Suppressor macrophage treated with lipopolysaccharide for 1 hour (primary cell): ENCODE results near the gene SLC18B1.

Experiments used
- DNase-seq, 3 donors: peaks; one replicate each; pipeline ENCODE4 v3.0.0-alpha.2; 2020 to 2022

The SLC18B1 gene

DNA sequence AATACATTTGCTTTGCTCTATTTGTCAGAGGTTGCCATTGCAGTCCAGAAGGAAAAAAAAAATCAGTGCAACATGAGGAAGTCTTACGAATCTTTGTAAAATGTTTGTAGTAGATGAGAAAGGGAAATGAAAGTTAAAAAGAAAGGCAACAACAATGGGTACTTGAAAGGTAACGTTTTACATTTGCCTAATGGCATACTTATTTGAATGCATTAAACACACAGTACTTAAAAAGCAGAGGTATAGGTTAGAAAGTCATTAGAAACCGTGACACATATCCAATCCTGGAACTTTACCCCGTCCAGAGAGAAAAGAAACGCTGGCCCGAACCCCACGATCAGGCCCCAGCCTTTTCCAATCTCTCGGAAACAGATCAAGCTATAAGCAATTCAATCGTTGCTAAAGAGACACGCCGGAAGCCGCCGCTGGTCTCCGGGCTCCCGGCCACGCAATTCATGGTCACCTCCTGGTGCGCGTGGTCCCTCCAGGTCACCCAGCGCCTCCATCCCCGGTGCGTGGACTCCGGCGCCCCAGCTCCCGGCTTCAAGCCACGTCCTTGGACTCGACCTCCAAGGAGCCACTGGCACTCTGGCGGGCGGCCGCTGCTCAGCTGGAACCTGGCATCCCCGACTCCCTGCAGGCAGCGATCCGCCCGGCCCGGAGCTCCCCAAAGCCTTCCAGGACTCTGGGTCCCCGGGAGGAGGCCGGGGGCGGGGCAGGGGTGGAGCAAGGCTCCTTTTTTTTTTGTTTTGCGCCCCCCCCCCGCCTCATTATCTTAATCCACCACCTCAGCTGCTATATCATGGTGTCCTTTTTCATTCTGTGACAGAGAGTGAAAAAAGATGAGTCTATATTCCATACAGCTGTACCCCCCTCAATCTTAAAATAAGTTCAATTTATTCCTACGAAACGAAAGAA is at the start of gene SLC18B1:
SLC18B1 (minus strand) TSS at position 687 of the 918 bp plus-strand sequence; CDS start at position 506, 181 bp downstream.
- DNase-seq: peak; percentile 59 to 70 (median 69)

DNA sequence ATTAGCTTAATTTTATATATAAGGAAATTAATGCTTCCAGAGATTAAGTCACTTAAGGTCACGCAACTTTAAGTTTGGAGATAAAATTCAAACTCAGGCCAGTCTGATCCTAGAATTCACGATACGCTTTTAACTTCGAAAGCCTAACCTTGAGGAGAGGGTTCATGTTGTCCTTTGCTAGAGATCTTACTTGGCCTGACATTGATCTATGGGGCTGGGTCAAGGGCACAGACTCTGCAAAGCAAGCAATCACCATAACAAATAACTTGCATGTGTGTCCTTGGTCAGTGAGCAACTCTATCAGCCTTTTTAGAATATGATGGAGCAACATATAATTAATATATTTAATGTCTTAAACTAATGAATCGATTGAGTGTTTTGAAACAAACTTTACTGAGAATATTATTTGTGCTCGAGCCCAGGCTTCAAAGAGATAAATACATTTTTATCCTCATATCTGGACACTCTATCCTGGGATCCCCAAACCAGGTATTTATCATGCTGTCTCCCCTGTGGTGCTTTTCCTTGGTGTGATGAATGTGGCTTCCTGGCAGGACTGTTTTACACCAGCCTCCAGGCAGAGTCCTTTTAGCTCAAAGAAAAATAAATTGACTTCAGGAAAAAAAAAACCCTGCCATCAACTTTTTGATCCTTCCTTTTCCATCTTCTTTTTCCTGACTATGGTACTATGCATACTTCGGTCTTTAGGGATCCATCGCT is 45.0 kb upstream of the SLC18B1 start:
- DNase-seq: no peak

GRCh38 chr6:132841966-132842365 is 43.5 kb upstream of the SLC18B1 start:
- DNase-seq: no peak

- DNase-seq: no peak
Observed at GRCh38 chr6:132832891-132833290, 34.5 kb upstream of the SLC18B1 start.

DNA sequence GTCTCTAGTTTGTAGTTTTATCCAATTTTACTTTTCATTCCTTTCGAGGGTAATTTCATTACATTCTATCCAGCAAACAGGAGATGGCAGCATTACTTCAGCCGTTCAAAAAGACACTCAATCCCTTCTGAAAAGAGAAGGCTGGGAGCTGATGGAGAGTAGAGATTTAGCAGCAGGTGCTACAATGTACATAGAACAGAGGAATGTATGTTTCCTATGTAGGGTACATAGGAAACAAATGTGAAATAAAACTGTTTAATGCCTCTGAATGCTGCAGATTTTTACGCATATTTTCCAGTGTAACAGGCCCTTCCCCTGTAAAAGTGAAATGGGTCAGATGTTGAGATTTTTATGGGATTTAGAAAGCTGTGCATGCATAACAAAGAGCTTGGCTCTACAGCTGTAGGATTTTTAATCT is 31.9 kb upstream of the SLC18B1 start:
- no peak for DNase-seq

GRCh38 chr6:132820629-132821381 is 22.4 kb upstream of the SLC18B1 start:
- DNase-seq: no peak

GRCh38 chr6:132819405-132820161 is 21.1 kb upstream of the SLC18B1 start:
- no peak for DNase-seq

DNA sequence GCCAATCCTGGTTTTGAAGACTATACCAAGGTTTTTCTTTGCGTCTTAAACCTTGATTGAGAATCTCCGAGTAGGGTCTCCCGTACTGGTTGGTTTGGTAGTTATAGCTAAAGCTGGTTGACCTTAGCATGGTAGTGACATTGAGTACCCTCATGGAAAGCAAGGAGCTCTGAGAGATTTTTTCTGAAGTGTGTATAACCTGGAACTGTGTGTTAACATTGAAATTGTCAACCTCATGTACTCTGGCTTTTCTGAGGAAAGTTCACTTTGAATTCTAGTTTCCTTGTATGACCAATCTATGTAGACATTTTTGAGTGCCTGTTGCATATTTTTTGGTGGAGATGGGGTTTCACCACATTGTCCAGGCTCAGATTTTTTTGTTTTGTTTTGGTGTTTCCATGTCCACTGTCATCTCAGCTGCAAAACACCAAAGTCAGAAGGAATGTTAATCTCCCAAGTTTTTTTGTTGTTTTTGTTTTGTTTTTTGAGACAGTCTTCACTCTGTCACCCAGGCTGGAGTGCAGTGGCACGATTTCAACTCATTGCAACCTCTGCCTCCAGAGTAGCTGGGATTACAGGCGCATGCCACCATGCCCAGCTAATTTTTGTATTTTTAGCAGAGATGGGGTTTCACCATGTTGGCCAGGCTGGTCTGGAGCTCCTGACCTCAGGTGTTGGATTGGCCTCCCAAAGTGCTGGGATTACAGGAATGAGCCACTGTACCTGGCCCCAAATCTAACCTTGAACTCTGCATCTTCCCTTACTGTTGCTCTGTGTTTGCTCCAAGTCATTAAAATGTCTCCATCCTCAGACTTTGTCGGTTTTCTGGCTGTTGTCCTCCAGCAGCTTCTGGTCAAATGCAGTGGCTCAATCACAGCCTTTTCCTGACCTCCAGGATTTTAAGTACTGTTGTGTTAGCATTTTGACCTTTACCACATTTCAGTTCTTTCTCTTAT is 20.2 kb upstream of the SLC18B1 start:
- DNase-seq: no peak

GRCh38 chr6:132817554-132818403 is 19.3 kb upstream of the SLC18B1 start:
- no peak for DNase-seq

DNA sequence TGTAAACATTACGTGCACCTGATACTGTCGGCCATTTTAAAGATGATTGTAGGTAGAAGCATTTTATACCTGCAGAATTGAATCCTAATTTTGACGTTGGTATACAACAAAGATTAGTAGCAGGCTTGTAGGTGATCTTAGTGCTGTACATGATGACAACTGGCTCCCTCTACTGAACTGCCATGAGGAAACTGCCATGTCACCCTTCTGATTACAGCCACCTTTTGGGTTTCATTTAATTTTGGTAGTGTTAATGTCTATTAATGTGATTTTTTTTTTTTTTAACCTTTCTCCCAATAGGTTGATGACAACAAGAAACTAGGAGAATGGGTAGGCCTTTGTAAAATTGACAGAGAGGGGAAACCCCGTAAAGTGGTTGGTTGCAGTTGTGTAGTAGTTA is 18.2 kb upstream of the SLC18B1 start:
- no peak for DNase-seq

- DNase-seq: peak in 1 of 3 donors; percentile 8
Observed at GRCh38 chr6:132814716-132815570, 16.5 kb upstream of the SLC18B1 start.

- peak; percentile 64 to 74 (median 65) for DNase-seq
Observed at GRCh38 chr6:132813173-132813856, 14.9 kb upstream of the SLC18B1 start.

GRCh38 chr6:132812756-132813172 is 14.3 kb upstream of the SLC18B1 start:
- peak in 1 of 3 donors; percentile 75 for DNase-seq

DNA sequence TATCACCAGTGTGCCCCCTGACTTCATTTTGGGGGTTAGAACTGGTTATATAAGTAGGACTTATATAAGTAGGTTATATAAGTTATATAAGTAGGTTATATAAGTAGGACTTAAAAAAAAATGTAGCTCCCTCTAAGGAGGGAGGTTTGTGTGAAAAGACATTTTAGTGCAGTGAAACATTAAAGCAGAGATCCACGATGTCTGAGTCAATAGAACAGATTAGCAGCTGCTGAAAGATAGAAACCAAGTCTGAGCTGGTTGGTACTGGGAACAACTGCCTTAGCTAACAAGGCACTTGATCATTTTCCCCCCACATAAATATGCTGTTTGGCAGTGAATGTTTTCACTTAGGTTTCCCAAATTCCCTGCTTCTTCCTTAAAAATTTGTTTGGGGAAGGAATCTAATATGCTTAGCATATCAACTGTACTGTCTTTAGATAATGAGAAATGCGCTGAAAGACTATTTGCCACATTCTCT is 13.9 kb upstream of the SLC18B1 start:
- no peak for DNase-seq

DNA sequence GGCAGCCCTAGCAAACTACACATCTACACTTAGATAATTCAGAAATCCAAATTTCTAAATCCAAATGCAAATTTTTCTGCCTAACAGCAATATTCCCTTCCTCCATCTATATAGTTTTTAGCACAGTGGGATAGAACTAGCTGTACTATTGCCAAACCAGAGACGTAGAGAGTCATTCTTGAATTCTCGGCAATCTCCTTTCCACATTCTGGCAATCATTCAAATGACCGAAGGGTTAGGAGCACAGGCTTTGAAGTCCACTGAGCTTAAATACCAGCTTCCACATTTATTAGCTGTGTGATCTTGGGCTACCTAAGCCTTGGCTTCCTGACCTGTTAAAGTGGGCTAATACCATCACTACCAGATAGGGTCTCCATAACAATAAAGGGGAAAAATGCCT is 12.8 kb upstream of the SLC18B1 start:
- DNase-seq: no peak

- no peak for DNase-seq
Observed at GRCh38 chr6:132805548-132805947, 7.1 kb upstream of the SLC18B1 start.

GRCh38 chr6:132804251-132804650 is 5.8 kb upstream of the SLC18B1 start:
- DNase-seq: no peak

DNA sequence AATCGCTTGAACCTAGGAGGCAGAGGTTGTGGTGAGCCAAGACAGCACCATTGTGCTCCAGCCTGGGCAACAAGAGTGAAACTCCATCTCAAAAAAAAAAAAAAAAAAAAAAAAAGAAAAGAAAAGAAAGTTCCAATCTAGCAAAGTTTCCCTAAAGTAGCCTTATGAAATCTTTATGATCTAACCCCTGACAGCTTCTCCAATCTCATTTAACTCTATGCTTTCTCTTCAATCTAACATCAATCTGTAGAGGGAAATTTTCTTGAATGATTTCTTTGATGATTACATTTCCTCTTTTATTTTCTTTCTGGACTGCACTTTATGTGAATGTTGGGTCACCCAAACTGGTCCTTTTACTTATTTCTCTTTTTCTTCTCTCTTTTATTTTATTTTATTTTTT is 2.2 kb upstream of the SLC18B1 start:
- DNase-seq: peak; percentile 8 to 66 (median 44)
